Osteoblast (primary cell): ENCODE measurements around the gene OSTF1. TPM values are rescaled to one million over a fixed set of nuclear protein-coding genes. Genes with fewer than 3 reads are reported as not detected.

Source experiments
- DNase-seq: peaks from one replicate; pipeline ENCODE4 v3.0.0; 2011; ENCODE audit warnings: low spot score, mixed read lengths; ENCODE audit not compliant: insufficient read length; ENCODE audit errors: missing footprints
- H2AFZ ChIP-seq: 2 replicates; pipeline ENCODE4 v1.6.0; 2011; ENCODE audit warnings: mild to moderate bottlenecking, low read length
- H3K27ac ChIP-seq: 2 replicates; pipeline ENCODE4 v1.5.1; 2011; ENCODE audit warnings: mild to moderate bottlenecking, low read depth, low read length, moderate library complexity
- H3K27me3 ChIP-seq: 2 replicates; pipeline ENCODE4 v1.6.0; 2012; ENCODE audit warnings: mild to moderate bottlenecking, control low read depth, inconsistent platforms, low read length, moderate library complexity; ENCODE audit not compliant: insufficient read depth
- H3K36me3 ChIP-seq: 2 replicates; pipeline ENCODE4 v1.5.1; 2011; ENCODE audit warnings: mild to moderate bottlenecking, low read length, control low read depth, moderate library complexity; ENCODE audit not compliant: insufficient read depth
- H3K4me1 ChIP-seq: 2 replicates; pipeline ENCODE4 v1.5.1; 2011; ENCODE audit warnings: mild to moderate bottlenecking, low read length, control low read depth, moderate library complexity; ENCODE audit not compliant: insufficient read depth
- H3K4me2 ChIP-seq: 2 replicates; pipeline ENCODE4 v1.6.0; 2011; ENCODE audit warnings: mild to moderate bottlenecking, low read length; ENCODE audit not compliant: insufficient read depth
- H3K4me3 ChIP-seq: fragments of 200-600 bp; sonication (generic); 3 replicates; pipeline ENCODE4 v1.5.1; 2012; ENCODE audit warnings: mild to moderate bottlenecking, low read length, inconsistent platforms; ENCODE audit not compliant: insufficient read depth
- H3K79me2 ChIP-seq: 2 replicates; pipeline ENCODE4 v1.6.0; 2012; ENCODE audit warnings: mild to moderate bottlenecking, low read length, control low read depth, inconsistent platforms; ENCODE audit not compliant: insufficient read depth
- H3K9me3 ChIP-seq: 2 replicates; pipeline ENCODE4 v1.5.1; 2011; ENCODE audit warnings: low read depth, low read length, control low read depth
- H4K20me1 ChIP-seq: 2 replicates; pipeline ENCODE4 v1.6.0; 2012; ENCODE audit warnings: mild to moderate bottlenecking, low read length, control low read depth; ENCODE audit not compliant: insufficient read depth
- small RNA-seq: library from RNA; depleted of rRNA; stranded (forward); fragments of <200 nt; gene quantifications from one replicate; pipeline ENCODE3, GENCODE V24; 2012
- total RNA-seq: library from RNA; depleted of rRNA; stranded (reverse); fragments of >200 nt; gene quantifications from 2 replicates; pipeline ENCODE4 v1.2.3, GENCODE V29; 2012
- TF ChIP-seq, protein P1 (sequence below): IDR thresholded peaks from 2 replicates; pipeline ENCODE4 v1.5.1; 2011; ENCODE audit warnings: mild to moderate bottlenecking, low read depth, low read length, moderate library complexity; ENCODE audit errors: extremely low read depth

The OSTF1 gene
- total RNA-seq, 1 donor, result 30.0 TPM

DNA sequence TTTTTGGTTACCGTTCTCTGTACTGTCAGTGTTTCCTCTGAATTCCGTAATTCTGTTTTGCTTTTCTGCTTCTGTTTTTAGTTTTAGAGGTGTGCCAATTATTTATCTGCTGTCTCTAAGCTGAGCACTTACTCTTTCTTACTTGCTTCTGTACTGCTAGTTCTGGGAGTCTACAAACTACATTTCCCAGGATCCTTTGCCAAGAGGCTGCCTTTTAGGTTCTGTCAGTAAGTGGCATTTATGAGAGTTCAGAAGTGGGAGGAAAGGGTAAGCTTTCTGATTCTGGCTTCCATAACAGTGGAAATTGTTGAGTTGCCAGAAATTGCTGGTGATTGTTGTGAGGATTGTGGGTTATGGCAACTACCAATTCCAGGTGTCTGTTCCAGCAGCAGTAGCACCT is 102.4 kb downstream of the OSTF1 start:
- Histone ChIP-seq H3K4me2 (no peak overlapping the region), H3K79me2 (no peaks in the 10 kb centered on the region), H3K27me3 (no peaks in the 10 kb centered on the region), H2AFZ (no peak overlapping the region), H3K36me3 (no peaks in the 10 kb centered on the region), H3K27ac (no peak overlapping the region), H3K4me3 (no peak overlapping the region), H3K4me1 (no peaks in the 10 kb centered on the region), H3K9me3 (no peaks in the 10 kb centered on the region), H4K20me1 (no peaks in the 10 kb centered on the region)
- TF ChIP-seq, protein P1, sequence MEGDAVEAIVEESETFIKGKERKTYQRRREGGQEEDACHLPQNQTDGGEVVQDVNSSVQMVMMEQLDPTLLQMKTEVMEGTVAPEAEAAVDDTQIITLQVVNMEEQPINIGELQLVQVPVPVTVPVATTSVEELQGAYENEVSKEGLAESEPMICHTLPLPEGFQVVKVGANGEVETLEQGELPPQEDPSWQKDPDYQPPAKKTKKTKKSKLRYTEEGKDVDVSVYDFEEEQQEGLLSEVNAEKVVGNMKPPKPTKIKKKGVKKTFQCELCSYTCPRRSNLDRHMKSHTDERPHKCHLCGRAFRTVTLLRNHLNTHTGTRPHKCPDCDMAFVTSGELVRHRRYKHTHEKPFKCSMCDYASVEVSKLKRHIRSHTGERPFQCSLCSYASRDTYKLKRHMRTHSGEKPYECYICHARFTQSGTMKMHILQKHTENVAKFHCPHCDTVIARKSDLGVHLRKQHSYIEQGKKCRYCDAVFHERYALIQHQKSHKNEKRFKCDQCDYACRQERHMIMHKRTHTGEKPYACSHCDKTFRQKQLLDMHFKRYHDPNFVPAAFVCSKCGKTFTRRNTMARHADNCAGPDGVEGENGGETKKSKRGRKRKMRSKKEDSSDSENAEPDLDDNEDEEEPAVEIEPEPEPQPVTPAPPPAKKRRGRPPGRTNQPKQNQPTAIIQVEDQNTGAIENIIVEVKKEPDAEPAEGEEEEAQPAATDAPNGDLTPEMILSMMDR, result no peak
- DNase-seq, result no peak

Small RNA genes within 50 kb of the gene (small RNA-seq; reads per million reads assigned to genes)
- gene RF00019, result not detected

Other genes starting within 250 kb of the OSTF1 start
- under 0.01 and 0.29 TPM in 2 replicates for gene TRPM6, start 200.6 kb upstream of the OSTF1 start, total RNA-seq
- gene C9orf40, start 135.6 kb upstream of the OSTF1 start, total RNA-seq, result 2.9 and 3.8 TPM in 2 replicates
- gene CARNMT1, start 60.2 kb upstream of the OSTF1 start, total RNA-seq, result 27.1 and 33.3 TPM in 2 replicates
- gene NMRK1, start 359 bp upstream of the OSTF1 start, total RNA-seq, result 21.4 and 29.2 TPM in 2 replicates